ENCODE measurements around the gene CHMP5.
A peak's percentile ranks its signal among the peaks of the same experiment; 100 is the strongest.

The CHMP5 gene

DNA sequence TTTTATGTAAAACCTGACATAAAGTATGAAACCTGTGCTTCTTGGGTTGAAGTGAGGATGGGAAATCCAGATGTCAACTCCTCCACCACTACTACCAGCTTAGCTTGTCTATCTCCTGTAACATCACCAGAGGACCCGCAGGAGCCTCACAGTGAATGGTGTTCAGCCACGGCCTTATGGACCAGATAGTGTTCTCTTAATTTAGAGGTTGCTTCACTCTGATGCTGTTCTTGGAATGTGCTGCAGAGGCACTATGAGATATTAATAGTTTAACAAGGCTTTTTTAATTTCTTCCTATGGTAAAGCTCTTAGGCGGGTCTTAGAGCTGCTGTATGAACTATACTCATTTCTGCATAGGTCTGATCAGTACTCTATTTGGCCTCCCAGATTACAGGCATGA, 53.4 kb downstream of the CHMP5 start:
- DNase-seq (ENCODE audit: low spot score) = no peak

- DNase-seq (ENCODE audit: low spot score) = no peak
These were observed 53.9 kb downstream of the CHMP5 start for GRCh38 chr9:33318781-33319180.

DNA sequence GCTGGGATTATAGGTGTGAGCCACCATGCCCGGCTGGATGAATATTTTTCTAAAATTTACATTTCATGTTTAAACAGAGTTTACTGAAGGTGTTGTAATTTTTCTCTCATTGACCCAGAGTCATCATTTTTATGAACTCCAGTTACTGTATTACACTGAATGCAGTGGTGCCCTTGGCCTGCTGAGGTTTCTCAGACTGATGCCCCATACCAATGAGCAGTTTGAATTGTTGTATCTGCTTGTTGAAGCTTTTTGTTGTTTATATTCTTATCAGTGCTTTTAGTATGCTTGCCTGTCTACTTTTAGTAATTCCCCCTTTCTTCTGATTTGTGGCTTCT, 55.4 kb downstream of the CHMP5 start:
- DNase-seq (ENCODE audit: low spot score) = no peak

DNA sequence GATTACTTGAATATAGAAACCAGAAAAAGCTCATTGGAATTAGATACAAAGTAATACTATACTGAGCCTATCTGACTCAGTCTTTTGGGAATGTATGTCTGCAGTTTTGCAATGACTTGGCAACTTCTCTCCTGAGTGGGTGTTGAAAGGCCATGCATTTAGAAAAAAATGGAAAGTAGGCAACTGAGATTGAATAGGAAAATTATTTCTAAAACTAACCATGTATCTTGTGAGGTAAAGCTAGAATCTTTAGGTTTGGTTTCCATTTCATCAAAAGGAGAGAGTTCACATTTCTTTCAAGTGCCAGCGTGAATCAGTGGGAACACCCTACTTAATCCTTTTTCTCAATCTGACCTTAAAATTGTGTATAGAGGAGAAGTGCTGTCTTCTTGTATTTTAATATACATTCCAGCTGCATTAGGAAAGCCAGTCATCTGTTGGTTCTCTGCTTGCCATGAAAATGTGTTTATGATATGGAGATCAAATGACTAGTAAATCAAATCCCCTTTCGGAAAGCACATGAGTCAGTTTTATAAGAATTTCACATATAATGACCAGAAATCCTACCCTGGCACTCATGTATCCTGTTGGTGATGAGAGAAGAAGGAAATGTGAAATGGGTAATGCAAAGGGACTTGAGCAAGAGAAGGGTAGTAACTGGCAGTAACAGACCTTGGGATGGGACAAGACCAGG, 55.9 kb downstream of the CHMP5 start:
- DNase-seq (ENCODE audit: low spot score) = peak; percentile 90

GRCh38 chr9:33329117-33329563, 64.3 kb downstream of the CHMP5 start:
- DNase-seq (ENCODE audit: low spot score) = no peak

DNA sequence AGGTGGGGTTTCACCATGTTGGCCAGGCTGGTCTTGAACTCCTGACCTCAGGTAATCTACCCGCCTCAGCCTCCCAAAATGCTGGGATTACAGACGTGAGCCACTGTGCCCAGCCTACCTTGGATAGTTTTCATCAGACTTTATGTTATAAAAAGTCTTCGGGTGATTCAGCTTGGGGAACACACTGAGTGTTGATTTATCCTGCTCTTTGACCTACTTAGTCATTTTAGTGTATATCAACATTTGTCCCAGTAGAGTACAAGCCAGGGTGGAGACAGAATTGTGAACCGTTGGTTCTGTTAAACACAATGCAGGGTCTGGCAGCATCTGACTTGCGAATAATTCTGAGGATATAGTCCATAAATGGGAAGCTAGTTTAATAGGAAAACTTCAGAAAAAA, 65.1 kb downstream of the CHMP5 start:
- no peak for DNase-seq (ENCODE audit: low spot score)

- no peak for DNase-seq (ENCODE audit: low spot score)
These were observed 66.6 kb downstream of the CHMP5 start for GRCh38 chr9:33331377-33331891.
